ENCODE results near the gene FGF2. TPM values are rescaled to one million over a fixed set of nuclear protein-coding genes. Genes with fewer than 3 reads are reported as not detected.
"Not testable (repeated sequence)": the region's sequence is repeated elsewhere in the genome, so short reads cannot be mapped to it uniquely, and the experiment has no call there.

The FGF2 gene
- total and polyA plus RNA-seq, 8 donors, result 0.29 to 47.3 (median 6.4) TPM

- no peak for DNase-seq
- peaks cover 4 to 78% (median 70%) of the 10 kb centered on the region in 4 donors for H3K36me3 ChIP-seq
- intact Hi-C loops (cut with DNase I; ENCODE audit: low total_unique reads), result no loop called here
- H3K4me3 ChIP-seq, result no peak overlapping the region
- H3K27ac ChIP-seq, result no peak overlapping the region
- H3K9me3 ChIP-seq, result no peaks in the 10 kb centered on the region
- no peaks in the 10 kb centered on the region for H3K27me3 ChIP-seq
- H3K4me1 ChIP-seq, result no peaks in the 10 kb centered on the region
- TF ChIP-seq, protein P1, sequence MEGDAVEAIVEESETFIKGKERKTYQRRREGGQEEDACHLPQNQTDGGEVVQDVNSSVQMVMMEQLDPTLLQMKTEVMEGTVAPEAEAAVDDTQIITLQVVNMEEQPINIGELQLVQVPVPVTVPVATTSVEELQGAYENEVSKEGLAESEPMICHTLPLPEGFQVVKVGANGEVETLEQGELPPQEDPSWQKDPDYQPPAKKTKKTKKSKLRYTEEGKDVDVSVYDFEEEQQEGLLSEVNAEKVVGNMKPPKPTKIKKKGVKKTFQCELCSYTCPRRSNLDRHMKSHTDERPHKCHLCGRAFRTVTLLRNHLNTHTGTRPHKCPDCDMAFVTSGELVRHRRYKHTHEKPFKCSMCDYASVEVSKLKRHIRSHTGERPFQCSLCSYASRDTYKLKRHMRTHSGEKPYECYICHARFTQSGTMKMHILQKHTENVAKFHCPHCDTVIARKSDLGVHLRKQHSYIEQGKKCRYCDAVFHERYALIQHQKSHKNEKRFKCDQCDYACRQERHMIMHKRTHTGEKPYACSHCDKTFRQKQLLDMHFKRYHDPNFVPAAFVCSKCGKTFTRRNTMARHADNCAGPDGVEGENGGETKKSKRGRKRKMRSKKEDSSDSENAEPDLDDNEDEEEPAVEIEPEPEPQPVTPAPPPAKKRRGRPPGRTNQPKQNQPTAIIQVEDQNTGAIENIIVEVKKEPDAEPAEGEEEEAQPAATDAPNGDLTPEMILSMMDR (IDR thresholded peaks at IDR 0.05), result no peak
- TF ChIP-seq POLR2A (IDR thresholded peaks at IDR 0.05), result no peak
- TF ChIP-seq POLR2AphosphoS5 (IDR thresholded peaks at IDR 0.05), result no peak
- no peak for TF ChIP-seq EP300 (IDR thresholded peaks at IDR 0.05)
These were observed 106.1 kb downstream of the FGF2 start for GRCh38 chr4:122932763-122933162.

DNA sequence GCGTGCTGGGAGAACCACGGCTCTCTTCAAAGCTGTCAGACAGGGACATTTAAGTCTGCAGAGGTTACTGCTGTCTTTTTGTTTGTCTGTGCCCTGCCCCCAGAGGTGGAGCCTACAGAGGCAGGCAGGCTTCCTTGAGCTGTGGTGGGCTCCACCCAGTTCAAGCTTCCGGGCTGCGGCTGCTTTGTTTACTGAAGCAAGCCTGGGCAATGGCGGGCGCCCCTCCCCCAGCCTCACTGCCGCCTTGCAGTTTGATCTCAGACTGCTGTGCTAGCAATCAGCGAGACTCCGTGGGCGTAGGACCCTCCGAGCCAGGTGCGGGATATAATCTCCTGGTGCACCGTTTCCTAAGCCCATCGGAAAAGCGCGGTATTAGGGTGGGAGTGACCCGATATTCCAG lies 118.5 kb downstream of the FGF2 start:
- 91 to 97% (median 93%) methylated on average over 10 to 17 of the region's 17 CpGs for WGBS, 5 donors
- DNase-seq; H3K4me3 ChIP-seq; H3K27ac ChIP-seq; H3K4me1 ChIP-seq; H3K9me3 ChIP-seq; H3K27me3 ChIP-seq; intact Hi-C loops (cut with DNase I; ENCODE audit: low total_unique reads): not testable (repeated sequence)
- peaks cover 26 to 53% (median 47%) of the 10 kb centered on the region in 4 donors for H3K36me3 ChIP-seq

DNA sequence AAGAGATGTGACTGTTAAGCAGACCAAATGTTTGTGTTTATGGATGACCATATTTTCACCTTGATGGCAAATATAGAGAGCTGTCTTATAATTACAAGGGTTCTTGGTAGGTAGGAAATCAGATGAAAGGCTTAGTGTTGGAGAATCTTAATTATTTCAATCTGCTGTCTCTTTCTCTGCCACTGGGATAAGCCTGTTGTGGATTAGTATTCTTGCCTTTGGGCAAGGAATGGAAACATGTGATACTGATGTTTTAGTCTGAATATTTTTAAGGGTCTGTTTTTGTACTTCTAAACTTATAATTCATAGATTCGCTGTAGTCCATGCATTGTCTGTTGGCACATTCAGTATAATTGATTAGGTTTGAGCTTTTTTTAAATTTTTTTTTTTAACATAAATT lies 119.5 kb downstream of the FGF2 start:
- intact Hi-C loops (cut with DNase I; ENCODE audit: low total_unique reads), result no loop called here

More for the DNA sequence above, 119.5 kb downstream of the FGF2 start:
- Histone ChIP-seq H3K4me3 (no peak overlapping the region), H3K36me3 (peaks cover 33 to 63% (median 57%) of the 10 kb centered on the region in 4 donors), H3K27me3 (no peaks in the 10 kb centered on the region), H3K9me3 (no peaks in the 10 kb centered on the region), H3K4me1 (no peaks in the 10 kb centered on the region), H3K27ac (no peak overlapping the region)
- TF ChIP-seq POLR2A (IDR thresholded peaks at IDR 0.05), result no peak
- TF ChIP-seq, protein P1 (IDR thresholded peaks at IDR 0.05), result no peak
- TF ChIP-seq EP300 (IDR thresholded peaks at IDR 0.05), result no peak
- TF ChIP-seq POLR2AphosphoS5 (IDR thresholded peaks at IDR 0.05), result no peak
- WGBS, 5 donors, result 90 to 100% (median 98%) methylated on average over 1 of the region's 1 CpG
- DNase-seq, result no peak

Other genes starting within 250 kb of the FGF2 start
- gene IL21, start 205.8 kb upstream of the FGF2 start, total RNA-seq, result not detected
- gene IL21, start 205.8 kb upstream of the FGF2 start, polyA plus RNA-seq, result not detected
- 1 to 10 TPM in 4 of 5 donors, under 1 TPM in 1; 0.87 to 4.5 (median 1.4) TPM for gene BBS12, start 94.1 kb upstream of the FGF2 start, total RNA-seq
- 1 to 10 TPM; 1.1 to 1.7 (median 1.2) TPM for gene BBS12, start 94.1 kb upstream of the FGF2 start, polyA plus RNA-seq
- 10 to 100 TPM in 1 of 5 donors, 1 to 10 TPM in 2, under 1 TPM in 1, not detected in 1; 0.58 to 10.5 (median 6.3) TPM for gene NUDT6, start 95.8 kb downstream of the FGF2 start, total RNA-seq
- gene NUDT6, start 95.8 kb downstream of the FGF2 start, polyA plus RNA-seq, result 1 to 10 TPM; 5.3 to 6.2 (median 5.7) TPM